ENCODE results near the gene BAG1.

DNA sequence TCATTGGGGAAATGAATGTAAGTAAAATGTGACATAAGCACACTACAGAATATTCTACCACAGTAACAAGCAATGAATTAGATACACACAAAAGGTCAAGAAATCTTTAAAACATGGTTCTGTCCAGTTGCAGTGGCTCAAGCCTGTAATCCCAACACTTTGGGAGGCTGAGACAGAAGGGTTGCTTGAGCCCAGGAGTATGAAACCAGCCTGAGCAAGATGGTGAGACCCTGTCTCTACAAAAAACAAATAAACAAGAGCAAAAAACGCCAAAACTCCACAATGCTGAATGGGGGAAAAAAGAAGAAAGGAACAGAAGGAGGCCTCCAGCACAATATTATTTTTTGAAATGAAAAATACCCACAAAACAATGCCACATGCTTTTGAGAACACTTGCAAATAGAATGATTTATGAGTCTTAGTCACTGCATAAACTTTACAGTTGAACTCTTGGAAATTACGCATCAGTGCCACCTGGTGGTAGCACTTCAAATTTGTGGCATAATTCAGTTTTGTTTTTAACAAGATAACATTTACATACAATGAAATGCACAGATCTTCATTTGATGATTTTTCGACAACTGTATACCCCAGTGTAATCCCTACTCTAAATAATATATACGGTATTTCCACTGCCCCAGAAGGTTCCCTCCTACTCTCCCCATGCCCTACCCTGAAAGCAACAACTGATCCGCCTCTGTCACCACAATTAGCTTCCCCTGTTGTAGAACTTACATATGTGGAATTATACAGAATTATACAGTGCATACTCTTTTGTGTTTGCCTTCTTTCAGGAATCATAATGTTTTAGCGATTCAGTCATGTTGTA, 39.0 kb downstream of the BAG1 start:
- TF ChIP-seq CTCF (IDR thresholded peaks at IDR 0.05) (peak in 2 of 3 donors; percentile 30 to 79), POLR2A (IDR thresholded peaks at IDR 0.05) (no peak)

All from lower leg skin (tissue), 3 donors.